SK-N-SH treated with all-trans-retinoic acid at 6 μM for 48 hours (cell line): ENCODE data around the gene SMR3A.

ENCODE experiments used
- ARNTL ChIP-seq: fragments of 450-650 bp; formaldehyde crosslinking; IDR thresholded peaks from 2 replicates; pipeline ENCODE4 v1.5.0; 2020; ENCODE audit warnings: low read depth, mild to moderate bottlenecking, moderate library complexity, borderline replicate concordance
- CREB5 ChIP-seq: fragments of 250-450 bp; sonication (Bioruptor Pico); IDR thresholded peaks from 2 replicates; pipeline ENCODE4 v1.5.1; 2020; ENCODE audit warnings: low read depth, mild to moderate bottlenecking, moderate library complexity
- SNAI2 ChIP-seq: fragments of 250-450 bp; sonication (Bioruptor Pico); IDR thresholded peaks from 2 replicates; pipeline ENCODE4 v1.5.0; 2020; ENCODE audit warnings: mild to moderate bottlenecking, moderate library complexity
- TCF4 ChIP-seq: fragments of 250-450 bp; sonication (Bioruptor Pico); IDR thresholded peaks from 2 replicates; pipeline ENCODE4 v1.8.0; 2021; ENCODE audit warnings: mild to moderate bottlenecking, moderate library complexity, borderline replicate concordance
- ZFP3 ChIP-seq: fragments of 250-450 bp; sonication (Bioruptor Pico); IDR thresholded peaks from 2 replicates; pipeline ENCODE4 v1.5.0; 2020; ENCODE audit warnings: mild to moderate bottlenecking, moderate library complexity
- ZNF565 ChIP-seq: fragments of 450-650 bp; formaldehyde crosslinking; conservative IDR thresholded peaks from 2 replicates; pipeline ENCODE4 v1.5.0; 2020; ENCODE audit warnings: low read depth, mild to moderate bottlenecking, moderate library complexity
- ZNF70 ChIP-seq: fragments of 450-650 bp; formaldehyde crosslinking; IDR thresholded peaks from 2 replicates; pipeline ENCODE4 v1.5.0; 2020; ENCODE audit warnings: mild to moderate bottlenecking, moderate library complexity

GRCh38 chr4:70336043-70336442 is 24.5 kb upstream of the SMR3A start:
- TF ChIP-seq ZNF70 (no peak), ZNF565 (CRISPR knock-in tag) (no peak), ARNTL (CRISPR knock-in tag) (no peak), TCF4 (no peak), ZFP3 (no peak), SNAI2 (no peak), CREB5 (CRISPR knock-in tag) (no peak)
